ENCODE data around the gene REX1BD. TPM values are rescaled to one million over a fixed set of nuclear protein-coding genes. Genes with fewer than 3 reads are reported as not detected.
"Not testable (repeated sequence)": the region's sequence is repeated elsewhere in the genome, so short reads cannot be mapped to it uniquely, and the experiment has no call there.

REX1BD gene
- polyA plus RNA-seq, 3 donors = 22.0 to 24.5 (median 22.3) TPM

DNA sequence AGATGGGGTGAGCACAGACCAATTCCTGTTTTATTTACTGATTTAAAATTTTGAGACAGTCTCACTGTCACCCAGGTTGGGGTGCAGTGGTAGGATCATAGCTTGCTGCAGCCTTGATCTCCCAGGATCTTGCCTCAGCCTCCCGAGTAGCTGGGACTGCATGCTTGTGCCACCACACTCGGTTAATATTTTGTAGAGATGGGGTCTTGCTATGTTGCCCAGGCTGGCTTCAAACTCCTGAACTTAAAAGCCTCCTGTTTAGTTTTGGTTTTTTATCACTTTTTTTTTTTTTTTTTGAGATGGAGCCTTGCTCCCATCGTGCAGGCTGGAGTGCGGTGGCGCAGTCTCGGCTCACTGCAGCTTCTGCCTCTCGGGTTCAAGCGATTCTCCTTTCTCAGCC, 12.2 kb upstream of the REX1BD start:
- DNase-seq (ENCODE audit: low read depth in 3 of 3, low spot score in 2 of 3) = no peak

DNA sequence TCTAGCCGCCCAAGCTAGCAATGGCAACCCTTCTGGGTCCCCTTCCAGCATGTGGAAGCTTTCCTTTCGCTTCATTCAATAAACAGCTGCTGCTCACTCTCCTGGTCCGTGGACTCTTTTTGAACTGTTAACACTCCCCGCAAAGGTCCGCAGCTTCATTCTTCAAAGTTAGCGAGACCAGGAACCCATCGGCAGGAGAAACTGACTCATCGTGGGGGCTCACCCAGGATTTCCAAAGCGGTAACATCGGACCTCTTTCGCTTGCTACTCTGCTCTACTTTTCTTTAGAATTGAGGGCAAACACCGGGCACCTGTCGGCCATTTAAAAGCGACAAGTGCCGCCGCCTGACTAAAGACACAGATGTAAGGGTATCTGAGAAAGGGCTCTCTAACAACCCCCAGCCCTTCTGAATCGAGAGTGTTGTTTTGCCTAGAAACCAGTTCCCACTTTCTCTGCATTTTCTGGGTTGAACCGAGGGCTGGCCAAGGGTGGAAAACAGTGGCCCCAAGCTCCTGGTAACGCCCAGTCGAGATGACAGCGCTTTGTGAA, 11.2 kb upstream of the REX1BD start:
- DNase-seq (ENCODE audit: low read depth in 3 of 3, low spot score in 2 of 3) = no peak

DNA sequence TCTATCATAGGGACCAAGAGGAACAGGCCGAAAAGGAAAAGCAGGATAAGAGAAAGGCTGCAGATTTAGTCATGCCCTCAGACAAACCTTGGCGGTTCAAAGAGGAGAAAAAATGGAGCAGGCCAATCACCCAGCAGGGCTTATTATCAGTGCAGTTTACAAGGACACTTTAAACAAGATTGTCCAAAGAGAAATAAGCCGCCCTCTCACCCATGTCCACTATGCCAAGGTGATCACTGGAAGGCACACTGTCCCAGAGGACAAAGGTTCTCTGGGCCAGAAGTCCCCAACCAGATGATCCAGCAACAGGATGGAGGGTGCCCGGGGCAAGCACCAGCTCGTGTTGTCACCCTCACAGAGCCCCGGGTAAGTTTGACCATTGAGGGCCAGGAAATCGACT, 8.3 kb upstream of the REX1BD start:
- DNase-seq (ENCODE audit: low read depth in 3 of 3, low spot score in 2 of 3) = no peak

DNA sequence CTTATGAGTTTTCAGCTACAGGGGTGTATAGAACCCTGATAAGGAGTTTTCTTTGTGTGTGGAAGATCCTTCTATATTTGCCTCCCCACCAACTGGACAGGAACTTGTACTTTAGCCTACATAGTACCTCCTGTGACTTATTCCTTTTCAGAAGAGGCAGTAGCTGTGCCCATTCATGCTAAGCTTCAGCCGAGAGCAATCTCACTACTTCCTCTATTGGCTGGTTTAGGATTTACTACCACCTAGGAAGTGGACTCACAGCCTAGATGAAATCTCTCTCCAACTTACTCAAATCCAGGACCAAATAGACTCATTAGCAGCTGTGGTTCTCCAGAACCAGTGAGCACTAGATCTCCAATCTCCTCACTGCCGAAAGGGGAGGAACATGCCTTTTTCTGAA, 2.3 kb upstream of the REX1BD start:
- no peak for DNase-seq (ENCODE audit: low read depth in 3 of 3, low spot score in 2 of 3)

DNA sequence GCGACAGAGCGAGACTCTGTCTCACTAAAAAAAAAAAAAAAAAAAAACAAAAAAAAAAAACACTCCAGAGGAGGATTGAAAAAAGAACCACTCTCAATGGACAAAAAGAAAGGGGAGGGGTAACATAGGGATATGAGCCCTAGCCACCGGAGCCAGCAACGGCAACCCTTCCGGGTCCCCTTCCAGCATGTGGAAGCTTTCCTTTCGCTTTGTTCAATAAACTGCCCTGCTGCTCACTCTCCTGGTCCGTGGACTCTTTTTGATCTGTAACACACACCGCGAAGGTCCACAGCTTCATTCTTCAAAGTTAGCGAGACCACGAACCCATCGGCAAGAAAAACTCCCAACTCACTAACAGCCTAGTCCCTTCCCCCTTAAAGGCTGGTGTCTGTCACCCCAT, 1.0 kb upstream of the REX1BD start:
- DNase-seq (ENCODE audit: low read depth in 3 of 3, low spot score in 2 of 3) = no peak

DNA sequence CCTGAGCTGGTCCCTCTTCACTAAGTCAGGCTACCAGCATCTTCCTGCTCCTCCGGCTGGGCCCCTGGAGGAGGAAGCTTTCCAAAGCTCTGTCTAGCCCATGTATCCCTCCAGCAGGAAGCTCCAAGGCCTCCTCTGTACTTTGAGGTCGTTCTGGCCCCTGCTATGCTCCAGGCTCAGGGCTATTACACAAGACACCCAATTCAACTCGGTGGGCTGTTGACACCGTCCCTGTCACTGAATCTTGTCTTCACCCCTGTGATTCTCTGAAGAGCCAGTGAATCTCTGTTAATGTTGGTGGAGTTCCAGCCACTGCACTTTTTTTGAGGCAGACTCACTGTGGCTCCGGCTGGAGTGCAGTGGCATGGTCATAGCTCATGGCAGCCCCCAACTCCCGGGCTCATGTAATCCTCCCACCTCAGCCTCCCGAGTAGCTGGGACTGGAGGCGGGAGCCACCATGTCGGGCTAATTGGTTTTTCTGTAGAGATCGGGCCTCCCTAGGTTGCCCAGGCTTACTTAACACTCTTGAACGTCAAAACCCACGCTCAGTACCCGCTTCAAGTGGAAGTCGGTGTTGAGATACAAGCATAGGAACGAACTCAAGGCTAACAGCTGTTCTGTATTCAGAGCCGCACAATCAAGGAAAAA, 512 bp upstream of the REX1BD start:
- no peak for DNase-seq (ENCODE audit: low read depth in 3 of 3, low spot score in 2 of 3)

DNA sequence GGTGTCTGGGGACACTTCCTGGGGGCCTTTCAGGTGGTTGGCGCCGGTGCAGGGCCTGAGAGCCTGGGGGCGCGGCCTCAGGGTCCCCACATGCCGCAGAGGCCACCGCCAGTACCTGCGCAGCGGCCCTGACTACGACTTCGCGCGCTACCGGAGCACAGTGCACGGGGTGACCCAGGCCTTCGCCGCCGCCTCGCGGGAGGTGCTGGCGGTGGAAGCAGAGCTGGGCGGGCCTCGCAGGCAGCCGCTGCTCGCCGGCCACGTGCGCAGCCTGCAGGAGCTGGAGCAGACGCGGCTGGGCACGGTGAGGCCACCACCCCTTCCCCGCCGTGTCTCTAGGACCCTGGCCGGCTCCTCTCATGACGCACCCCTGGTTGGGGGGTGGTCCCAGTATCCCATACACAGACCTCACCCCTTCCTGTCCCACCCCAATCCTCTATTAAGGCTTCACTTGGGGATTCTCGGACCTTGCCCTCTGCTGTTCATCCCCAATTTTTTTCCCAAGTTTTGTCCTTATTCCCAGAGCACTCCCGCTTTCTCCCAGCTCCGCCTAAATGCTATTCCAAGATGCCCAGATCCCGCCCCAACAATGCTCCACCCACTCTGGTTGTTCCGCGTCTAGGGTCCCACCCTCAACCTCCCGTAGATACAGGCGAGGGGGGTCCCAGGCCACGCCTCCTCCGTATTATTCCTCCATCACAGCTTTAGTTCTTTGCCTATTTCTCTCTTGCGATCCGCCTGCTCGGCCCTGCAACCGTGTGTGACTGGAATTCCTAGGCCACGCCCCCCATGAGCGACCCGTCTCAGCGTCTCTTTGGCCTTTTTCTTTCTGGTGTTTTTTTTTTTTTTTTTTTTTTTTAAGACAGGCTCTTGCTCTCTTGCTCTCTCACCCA, 1.0 kb downstream of the REX1BD start:
- no peak for DNase-seq (ENCODE audit: low read depth in 3 of 3, low spot score in 2 of 3)

DNA sequence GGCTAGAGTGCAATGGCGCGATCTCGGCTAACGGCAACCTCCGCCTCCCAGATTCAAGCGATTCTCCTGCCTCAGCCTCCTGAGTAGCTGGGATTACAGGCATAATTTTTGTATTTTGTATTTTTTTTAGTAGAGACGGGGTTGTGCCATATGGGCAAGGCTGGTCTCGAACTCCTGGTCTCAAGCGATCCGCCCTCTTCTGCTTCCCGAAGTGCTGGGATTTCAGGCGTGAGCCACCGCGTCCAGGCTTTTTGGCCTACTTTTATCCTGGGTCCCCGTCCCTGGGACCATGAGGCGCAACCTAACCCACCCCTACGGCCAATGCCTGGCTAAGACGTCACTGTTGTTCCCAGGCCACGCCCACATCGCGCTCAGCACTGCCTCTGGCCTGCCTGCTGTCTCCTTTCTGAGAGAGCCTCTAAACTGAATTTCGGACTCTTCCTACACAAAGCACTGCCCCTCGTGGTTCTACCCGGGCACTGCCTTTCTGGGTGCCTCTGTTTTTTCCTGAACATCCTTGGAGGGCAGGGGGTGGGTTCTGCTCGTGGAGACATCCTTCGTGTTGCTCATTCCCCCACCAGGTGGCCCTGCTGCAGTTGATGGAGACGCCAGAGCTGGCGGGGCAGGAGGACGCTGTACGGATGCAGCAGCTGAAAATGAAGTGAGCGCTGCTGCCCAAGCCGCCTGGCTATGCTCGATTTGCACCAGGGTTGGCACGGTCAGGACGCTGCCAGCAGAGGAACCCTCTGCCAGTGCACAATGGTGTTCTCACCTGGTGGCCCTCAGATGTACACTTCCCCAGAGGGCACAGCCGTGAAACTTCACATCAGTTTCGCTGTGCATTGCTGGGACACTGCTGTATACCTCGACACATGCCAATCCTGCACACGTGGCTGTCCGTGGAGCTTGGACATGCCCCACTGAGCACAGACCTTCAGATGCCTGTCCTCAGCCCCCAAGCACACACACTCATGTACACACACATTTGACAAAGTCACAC, 2.0 kb downstream of the REX1BD start:
- peak; percentile 52 to 74 (median 74) for DNase-seq (ENCODE audit: low read depth in 3 of 3, low spot score in 2 of 3)

DNA sequence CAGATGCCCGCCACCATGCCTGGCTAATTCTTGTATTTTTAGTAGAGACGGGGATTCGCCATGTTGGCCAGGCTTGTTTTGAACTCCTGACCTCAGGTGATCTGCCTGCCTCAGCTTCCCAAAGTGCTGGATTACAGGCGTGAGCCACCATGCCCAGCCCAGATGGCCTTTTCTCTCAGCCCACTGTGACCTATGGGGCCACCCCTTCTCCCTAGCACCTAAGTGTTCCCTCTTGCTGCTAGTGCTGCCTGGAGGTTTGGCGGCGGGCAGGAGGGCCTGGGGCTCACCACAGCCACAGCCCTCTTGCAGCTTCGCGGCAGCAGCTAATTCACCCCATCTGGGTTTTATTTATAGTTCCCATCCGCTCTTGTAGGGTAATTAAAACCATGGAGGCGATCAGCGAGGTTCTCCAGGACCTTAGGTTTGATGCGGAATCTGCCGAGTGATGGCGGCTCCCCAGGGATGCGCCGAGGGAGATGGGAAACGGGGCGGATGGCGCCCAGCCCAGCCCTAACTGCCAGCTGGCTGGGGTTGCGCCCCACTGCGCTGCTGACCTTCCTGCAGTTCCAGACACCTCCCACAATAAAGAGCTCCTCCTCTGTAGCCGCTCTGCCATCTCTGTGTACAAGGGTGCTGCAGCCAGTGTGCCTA, 3.3 kb downstream of the REX1BD start:
- no peak for DNase-seq (ENCODE audit: low read depth in 3 of 3, low spot score in 2 of 3)

DNA sequence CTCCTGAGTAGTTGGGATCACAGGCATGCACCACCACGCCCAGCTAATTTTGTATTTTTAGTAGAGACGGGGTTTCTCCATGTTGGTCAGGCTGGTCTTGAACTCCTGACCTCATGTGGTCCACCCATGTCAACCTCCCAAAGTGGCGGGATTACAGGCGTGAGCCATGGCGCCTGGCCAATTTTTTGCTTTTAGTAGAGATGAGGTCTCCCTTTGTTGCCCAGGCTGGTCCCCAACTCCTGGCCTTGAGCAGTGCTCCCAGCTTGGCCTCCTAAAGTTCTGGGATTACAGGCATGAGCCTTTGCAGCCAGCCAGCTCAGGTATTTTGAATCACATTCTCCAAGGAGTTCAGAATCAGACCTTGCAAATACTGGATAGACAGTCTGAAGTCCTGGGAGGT, 4.1 kb downstream of the REX1BD start:
- DNase-seq (ENCODE audit: low read depth in 3 of 3, low spot score in 2 of 3) = not testable (repeated sequence)

DNA sequence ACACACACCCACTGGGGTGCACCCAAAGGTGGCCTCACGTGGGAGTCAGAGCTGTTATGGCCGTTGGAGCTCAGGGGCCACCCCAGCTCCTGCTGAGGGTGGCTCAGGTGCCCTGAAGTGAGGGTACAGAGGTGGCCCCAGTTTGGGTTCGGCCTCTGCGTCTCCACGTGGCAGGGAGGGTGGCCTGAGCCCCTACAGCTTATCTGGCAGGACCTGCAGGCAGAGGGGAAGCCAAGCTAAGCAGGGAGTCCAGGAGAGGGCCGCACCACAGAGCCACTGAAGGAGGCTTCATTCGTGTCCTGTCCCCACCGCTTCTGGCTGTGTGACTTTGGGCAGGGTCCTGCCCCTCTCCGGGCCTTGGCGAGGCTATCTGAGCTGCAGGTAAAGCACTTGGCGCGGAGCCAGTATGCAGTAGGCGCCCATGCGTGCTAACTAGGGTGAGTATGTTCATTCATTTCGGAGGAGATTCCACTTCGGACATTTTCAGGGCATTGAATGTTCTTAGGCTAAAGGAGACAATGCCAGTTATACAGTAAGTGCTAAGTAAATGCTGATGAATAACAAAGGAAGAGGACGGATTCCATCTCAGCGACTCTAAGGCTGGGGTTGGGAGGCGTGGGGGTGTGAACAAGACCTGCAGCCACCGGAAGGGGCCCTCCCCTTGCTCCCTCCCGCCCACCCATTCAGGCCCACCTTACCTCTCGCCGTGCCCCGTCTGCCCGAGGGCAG, 4.9 kb downstream of the REX1BD start:
- no peak for DNase-seq (ENCODE audit: low read depth in 3 of 3, low spot score in 2 of 3)

DNA sequence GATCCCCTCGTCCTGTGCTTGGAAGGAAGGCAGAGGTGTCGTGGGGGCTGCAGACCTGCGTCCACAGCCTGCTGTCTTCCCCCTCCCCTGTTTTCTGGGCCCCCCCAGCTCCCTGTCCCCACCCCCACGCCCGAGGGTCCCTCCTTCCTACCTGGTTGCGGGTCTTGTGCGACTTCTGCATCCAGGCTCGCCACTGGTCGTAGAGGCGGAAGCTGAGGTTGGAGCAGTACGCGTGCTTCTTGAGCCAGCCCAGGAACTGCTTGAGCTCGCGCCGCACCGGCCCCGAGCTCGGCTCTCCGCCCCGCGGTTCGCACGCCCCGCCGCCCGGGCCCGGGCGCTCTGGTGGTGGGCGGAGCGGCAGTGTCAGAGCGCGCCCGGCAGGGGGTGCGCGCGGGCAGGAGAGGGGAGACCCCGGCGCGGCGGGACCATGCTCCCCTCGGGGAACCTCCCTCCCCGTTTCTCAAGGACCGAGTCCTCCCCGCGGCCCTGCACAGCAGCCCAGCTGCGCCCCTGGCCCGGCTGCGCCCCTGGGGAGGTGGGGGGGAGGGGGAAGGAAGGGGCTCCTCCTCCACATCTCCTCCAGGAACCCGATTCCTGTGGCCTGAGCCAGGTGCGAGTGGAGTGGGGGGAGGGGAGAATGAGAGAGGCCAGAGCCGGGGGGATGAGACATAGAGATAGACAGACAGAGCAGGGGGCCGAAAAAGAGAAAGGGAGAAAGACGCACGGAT, 5.7 kb downstream of the REX1BD start:
- peak in 1 of 3 donors; percentile 69 for DNase-seq (ENCODE audit: low read depth in 3 of 3, low spot score in 2 of 3)

DNA sequence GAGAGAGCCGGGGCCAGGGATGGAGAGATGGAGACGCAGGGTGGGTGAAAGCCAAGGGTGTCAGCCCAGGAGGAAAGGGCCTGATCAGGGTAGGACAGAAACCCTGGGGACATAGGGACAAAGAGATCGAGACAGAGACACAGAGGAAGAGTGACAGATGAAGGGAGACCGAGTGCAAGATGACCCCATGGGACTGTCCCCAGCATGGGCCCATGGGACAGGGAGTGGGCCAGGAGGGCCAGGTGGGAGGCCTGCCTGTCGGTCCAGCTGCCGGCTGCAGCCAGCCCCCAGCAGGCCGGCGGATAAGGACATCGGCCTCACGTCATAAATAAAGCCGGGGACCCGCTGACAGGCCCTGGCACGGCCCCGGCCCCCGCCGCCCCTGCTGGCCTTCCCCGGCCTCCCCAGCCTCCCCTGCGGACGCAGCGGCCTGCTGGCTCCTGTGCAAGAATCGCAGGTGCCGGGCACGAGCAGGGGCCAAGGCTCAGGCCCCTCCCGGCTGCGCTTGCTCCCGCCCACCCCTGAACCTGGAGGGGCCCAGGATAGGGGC, 6.3 kb downstream of the REX1BD start:
- DNase-seq (ENCODE audit: low read depth in 3 of 3, low spot score in 2 of 3) = no peak

DNA sequence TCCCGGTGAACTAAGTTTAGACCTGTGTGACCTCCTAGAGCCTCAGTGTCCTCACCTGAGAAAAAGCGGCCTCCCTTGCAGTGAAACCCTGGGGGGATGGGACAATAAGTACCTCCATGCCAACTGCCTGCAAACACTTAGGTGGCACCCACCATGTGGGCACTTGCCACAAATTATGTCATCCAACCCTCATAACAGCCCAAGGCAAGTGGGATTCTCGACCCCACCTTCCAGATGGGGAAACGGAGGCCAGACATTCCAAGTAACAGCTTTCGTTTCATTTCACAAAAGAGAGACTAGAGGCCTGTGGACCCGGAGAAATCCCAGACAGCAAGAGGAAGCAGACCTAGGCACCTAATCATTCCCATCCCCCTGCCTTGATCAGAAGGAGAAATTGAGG, 6.9 kb downstream of the REX1BD start:
- DNase-seq (ENCODE audit: low read depth in 3 of 3, low spot score in 2 of 3) = no peak

DNA sequence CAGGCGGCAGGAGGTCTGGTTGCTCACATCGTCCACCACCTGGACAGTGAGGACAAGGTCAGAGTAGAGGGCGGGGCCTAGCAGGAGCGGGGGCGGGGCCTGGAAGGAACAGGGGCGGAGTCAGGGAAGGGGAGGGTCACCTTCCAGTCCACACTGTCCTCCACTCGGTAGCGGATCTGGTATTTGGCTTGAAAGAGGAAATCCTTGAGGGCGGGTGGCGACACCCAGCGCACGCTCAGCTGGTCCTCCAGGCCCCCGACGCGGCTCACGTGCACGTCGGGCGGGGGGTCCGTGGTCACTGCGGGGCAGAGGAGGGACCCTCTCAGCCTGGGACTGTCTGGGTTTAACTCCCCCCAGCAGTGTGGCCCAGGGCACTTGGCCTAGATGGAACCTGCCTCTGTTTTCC, 8.2 kb downstream of the REX1BD start:
- no peak for DNase-seq (ENCODE audit: low read depth in 3 of 3, low spot score in 2 of 3)

DNA sequence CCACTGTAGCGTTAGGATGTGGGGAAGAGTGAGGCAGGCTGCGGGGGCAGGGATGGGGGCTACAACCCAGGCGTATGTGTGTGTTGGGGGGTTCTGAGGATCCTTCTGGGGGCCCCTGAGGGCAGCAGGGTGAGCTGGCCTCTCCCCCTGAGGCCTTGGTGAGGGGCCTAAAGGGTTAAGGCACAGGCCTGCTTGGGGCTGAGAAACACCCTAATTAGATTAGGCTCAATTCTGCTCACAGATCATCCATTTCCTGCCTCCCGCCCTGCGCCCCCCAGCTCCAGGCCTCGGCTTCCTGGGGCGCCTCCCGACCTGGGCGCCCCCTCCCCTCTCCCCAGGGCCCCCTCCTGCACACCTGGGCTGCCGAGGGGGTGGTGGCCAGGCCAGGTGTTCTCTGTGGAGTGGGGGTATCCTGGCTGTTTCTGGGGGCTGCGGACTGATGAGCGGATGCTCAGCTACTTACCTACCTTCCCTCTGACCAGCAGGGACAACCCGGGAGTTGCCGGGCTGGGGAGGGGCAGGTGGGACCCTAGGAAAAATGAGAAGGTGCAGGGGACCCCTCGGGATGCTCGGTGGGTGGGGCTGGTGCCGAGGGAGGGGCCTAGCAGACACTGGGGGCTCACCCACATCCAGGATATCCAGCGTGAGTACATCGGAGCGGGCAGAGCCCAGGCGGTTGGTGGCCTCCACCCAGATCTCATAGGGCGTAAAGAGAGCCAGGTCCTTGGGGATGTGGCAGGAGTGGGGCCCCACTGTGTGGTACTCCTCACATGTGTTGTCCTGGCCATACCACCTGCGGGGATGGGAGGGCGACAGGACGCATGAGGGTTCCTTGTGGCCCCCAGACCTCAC, 9.4 kb downstream of the REX1BD start:
- DNase-seq (ENCODE audit: low read depth in 3 of 3, low spot score in 2 of 3) = no peak

DNA sequence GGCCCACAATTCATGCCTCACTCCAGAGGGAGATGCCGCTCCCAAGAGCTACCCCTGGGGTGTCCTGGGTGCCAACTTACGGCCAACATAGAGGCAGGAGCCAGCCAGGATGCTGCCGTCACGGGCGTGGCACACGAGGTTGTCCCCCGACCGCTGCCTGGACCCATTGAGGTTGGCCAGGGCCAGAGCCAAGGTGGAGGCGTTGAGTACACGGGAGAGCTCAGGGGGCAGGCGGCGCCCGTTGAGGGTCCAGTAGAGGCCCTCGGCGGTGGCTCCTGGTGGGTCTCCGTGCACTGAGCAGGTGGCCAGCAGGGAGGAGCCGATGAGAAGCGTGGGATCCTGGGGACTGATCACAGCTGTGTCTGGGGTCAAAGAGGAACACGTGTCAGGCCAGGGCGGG, 10.9 kb downstream of the REX1BD start:
- no peak for DNase-seq (ENCODE audit: low read depth in 3 of 3, low spot score in 2 of 3)

All from right renal cortex interstitium (tissue), 3 donors.